ENCODE measurements around the gene RAB35.

GRCh38 chr12:120132054-120132836, 15.7 kb upstream of the RAB35 start:
- no peak for TF ChIP-seq ZNF274 (IDR thresholded peaks at IDR 0.05; ENCODE audit: low read length)
- no peak for TF ChIP-seq ZNF274 (tag by site-specific recombination; IDR thresholded peaks at IDR 0.05; ENCODE audit: borderline replicate concordance)
- no peak for TF ChIP-seq ZNF707 (tag by site-specific recombination; IDR thresholded peaks at IDR 0.05)
- no peak for TF ChIP-seq ZNF747 (tag by site-specific recombination; IDR thresholded peaks at IDR 0.05)
- TF ChIP-seq TRIM28 (IDR thresholded peaks at IDR 0.05; ENCODE audit: borderline replicate concordance, low read length), result no peak
- no peak for TF ChIP-seq ELK4 (IDR thresholded peaks at IDR 0.05; ENCODE audit: borderline replicate concordance, low read depth, low read length)
- no peak for TF ChIP-seq CTCF (tag by site-specific recombination; IDR thresholded peaks at IDR 0.05)
- TF ChIP-seq, protein P1, sequence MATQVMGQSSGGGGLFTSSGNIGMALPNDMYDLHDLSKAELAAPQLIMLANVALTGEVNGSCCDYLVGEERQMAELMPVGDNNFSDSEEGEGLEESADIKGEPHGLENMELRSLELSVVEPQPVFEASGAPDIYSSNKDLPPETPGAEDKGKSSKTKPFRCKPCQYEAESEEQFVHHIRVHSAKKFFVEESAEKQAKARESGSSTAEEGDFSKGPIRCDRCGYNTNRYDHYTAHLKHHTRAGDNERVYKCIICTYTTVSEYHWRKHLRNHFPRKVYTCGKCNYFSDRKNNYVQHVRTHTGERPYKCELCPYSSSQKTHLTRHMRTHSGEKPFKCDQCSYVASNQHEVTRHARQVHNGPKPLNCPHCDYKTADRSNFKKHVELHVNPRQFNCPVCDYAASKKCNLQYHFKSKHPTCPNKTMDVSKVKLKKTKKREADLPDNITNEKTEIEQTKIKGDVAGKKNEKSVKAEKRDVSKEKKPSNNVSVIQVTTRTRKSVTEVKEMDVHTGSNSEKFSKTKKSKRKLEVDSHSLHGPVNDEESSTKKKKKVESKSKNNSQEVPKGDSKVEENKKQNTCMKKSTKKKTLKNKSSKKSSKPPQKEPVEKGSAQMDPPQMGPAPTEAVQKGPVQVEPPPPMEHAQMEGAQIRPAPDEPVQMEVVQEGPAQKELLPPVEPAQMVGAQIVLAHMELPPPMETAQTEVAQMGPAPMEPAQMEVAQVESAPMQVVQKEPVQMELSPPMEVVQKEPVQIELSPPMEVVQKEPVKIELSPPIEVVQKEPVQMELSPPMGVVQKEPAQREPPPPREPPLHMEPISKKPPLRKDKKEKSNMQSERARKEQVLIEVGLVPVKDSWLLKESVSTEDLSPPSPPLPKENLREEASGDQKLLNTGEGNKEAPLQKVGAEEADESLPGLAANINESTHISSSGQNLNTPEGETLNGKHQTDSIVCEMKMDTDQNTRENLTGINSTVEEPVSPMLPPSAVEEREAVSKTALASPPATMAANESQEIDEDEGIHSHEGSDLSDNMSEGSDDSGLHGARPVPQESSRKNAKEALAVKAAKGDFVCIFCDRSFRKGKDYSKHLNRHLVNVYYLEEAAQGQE (tag by site-specific recombination; IDR thresholded peaks at IDR 0.05), result no peak
- TF ChIP-seq ZFP41 (tag by site-specific recombination; IDR thresholded peaks at IDR 0.05; ENCODE audit: borderline replicate concordance), result no peak
- TF ChIP-seq ZNF10 (tag by site-specific recombination; IDR thresholded peaks at IDR 0.05), result no peak
- TF ChIP-seq OSR2 (tag by site-specific recombination; IDR thresholded peaks at IDR 0.05), result no peak
- no peak for TF ChIP-seq ZFP69B (tag by site-specific recombination; IDR thresholded peaks at IDR 0.05)
- TF ChIP-seq SETDB1 (IDR thresholded peaks at IDR 0.05; ENCODE audit: insufficient read length, low read length), result no peak
- TF ChIP-seq ATF2 (tag by site-specific recombination; IDR thresholded peaks at IDR 0.05; ENCODE audit: low read depth), result no peak

Measured in HEK293 (cell line).